Stimulated activated CD4-positive, alpha-beta T cell treated with anti-CD3 and anti-CD28 coated beads, Interleukin-1b, Interleukin-23, amount 100 ng/mL, for 24 hours (primary cell): Measurements from ENCODE around the gene GPX4.

Source experiments
- DNase-seq, 4 experiments: peaks; one replicate each; pipeline ENCODE4 v3.0.0-alpha.2; 2020; ENCODE audit warnings: low read depth in 4 of 4, low spot score in 1 of 4

GPX4 gene

GRCh38 chr19:1103708-1104310 is at the start of gene GPX4:
GPX4 (plus strand) TSS chr19:1103994; CDS start chr19:1104044, 50 bp downstream.
- peak; percentile 92 to 98 (median 96) for DNase-seq

GRCh38 chr19:1054102-1055027 is 49.4 kb upstream of the GPX4 start:
- DNase-seq: no peak

- DNase-seq: no peak
These were observed 48.8 kb upstream of the GPX4 start for GRCh38 chr19:1055028-1055425.

GRCh38 chr19:1055886-1056620 is 47.7 kb upstream of the GPX4 start:
- no peak for DNase-seq

- DNase-seq: no peak
These were observed 46.5 kb upstream of the GPX4 start for GRCh38 chr19:1057176-1057855.

GRCh38 chr19:1058112-1058511 is 45.7 kb upstream of the GPX4 start:
- DNase-seq: no peak

GRCh38 chr19:1060689-1061088 is 43.1 kb upstream of the GPX4 start:
- no peak for DNase-seq

- no peak for DNase-seq
These were observed 41.8 kb upstream of the GPX4 start for GRCh38 chr19:1061987-1062386.

- no peak for DNase-seq
These were observed 41.3 kb upstream of the GPX4 start for GRCh38 chr19:1062387-1063029.

GRCh38 chr19:1063030-1063908 is 40.5 kb upstream of the GPX4 start:
- DNase-seq: no peak

GRCh38 chr19:1063909-1064660 is 39.7 kb upstream of the GPX4 start:
- DNase-seq: no peak

GRCh38 chr19:1064661-1065605 is 38.9 kb upstream of the GPX4 start:
- DNase-seq: peak in 1 of 4 experiments; percentile 60

GRCh38 chr19:1065606-1066109 is 38.1 kb upstream of the GPX4 start:
- DNase-seq: no peak

- no peak for DNase-seq
These were observed 37.5 kb upstream of the GPX4 start for GRCh38 chr19:1066251-1066747.

- peak in 3 of 4 experiments; percentile 49 to 82 (median 64) for DNase-seq
These were observed 37.0 kb upstream of the GPX4 start, which contains the start of gene ARHGAP45 for GRCh38 chr19:1066748-1067340. ARHGAP45 (plus strand) TSS chr19:1067167; CDS start chr19:1067406, 239 bp downstream.

- no peak for DNase-seq
These were observed 36.3 kb upstream of the GPX4 start for GRCh38 chr19:1067341-1067957.
